ENCODE data around the gene TMEM245.

Gene TMEM245

DNA sequence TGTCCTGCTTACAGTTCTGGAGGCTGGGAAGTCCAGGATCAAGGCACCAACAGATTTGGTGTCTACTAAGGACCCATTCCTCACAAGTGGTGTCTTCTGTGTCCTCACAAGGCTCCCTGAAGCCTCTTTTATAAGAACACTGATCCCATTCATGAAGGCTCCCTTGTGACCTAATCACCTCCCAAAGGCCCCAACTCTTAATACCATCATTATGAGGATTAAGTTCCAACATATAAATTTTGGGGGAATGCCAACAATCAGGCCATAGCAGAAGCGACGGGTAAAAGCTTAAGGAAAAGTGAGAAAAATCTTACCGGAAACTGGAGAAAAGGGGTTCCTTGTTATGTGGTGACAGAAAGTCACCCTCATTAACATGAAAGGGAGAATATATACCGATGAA lies 117.6 kb downstream of the TMEM245 start:
- H3K4me3 ChIP-seq (ENCODE audit: low read depth, low read length): no peak overlapping the region

DNA sequence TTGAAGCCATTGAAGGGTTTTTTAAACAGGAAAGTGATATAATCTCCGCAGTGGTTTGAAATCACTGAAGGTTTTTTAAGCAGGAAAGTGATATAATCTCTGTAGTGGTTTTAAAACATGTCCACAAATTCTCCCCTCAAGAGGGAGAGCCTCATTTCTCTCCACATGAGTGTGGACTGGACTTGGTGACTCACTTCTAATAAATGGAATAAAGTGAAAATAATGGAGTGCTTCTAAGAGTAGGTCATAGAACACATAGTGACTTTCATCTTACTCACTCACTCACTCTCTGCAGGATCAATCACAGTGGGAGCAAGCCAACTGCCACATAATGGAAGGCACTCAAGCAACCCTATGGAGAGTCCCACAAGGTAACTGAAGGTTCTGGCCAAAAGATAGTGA lies 118.5 kb downstream of the TMEM245 start:
- no peak overlapping the region for H3K4me3 ChIP-seq (ENCODE audit: low read depth, low read length)
- TF ChIP-seq, protein P1, sequence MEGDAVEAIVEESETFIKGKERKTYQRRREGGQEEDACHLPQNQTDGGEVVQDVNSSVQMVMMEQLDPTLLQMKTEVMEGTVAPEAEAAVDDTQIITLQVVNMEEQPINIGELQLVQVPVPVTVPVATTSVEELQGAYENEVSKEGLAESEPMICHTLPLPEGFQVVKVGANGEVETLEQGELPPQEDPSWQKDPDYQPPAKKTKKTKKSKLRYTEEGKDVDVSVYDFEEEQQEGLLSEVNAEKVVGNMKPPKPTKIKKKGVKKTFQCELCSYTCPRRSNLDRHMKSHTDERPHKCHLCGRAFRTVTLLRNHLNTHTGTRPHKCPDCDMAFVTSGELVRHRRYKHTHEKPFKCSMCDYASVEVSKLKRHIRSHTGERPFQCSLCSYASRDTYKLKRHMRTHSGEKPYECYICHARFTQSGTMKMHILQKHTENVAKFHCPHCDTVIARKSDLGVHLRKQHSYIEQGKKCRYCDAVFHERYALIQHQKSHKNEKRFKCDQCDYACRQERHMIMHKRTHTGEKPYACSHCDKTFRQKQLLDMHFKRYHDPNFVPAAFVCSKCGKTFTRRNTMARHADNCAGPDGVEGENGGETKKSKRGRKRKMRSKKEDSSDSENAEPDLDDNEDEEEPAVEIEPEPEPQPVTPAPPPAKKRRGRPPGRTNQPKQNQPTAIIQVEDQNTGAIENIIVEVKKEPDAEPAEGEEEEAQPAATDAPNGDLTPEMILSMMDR (IDR thresholded peaks at IDR 0.05; ENCODE audit: borderline replicate concordance, insufficient read depth, low read depth, low read length): no peak

More for the DNA sequence above, 117.6 kb downstream of the TMEM245 start:
- TF ChIP-seq, protein P1 (IDR thresholded peaks at IDR 0.05; ENCODE audit: borderline replicate concordance, insufficient read depth, low read depth, low read length): no peak

DNA sequence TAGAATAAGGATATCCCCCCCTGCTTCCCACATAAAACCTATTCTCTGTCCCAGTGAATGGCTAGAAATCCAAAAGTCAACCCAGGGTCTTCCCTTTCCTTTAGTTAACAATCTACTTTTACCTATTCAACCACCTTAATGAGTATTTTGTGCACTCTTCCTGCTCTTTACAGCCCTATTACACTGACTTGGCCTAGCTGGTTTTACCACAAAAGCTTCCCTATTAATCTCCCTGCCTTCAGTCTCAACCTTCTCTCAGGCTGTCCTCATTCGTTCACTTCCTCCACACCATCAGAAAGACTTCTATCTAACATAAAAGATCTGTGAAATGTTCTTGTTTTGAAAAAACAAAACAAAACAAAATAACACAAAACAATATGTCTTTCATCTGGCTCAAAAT lies 122.6 kb downstream of the TMEM245 start:
- H3K4me3 ChIP-seq (ENCODE audit: low read depth, low read length): no peak overlapping the region
- TF ChIP-seq, protein P1 (IDR thresholded peaks at IDR 0.05; ENCODE audit: borderline replicate concordance, insufficient read depth, low read depth, low read length): no peak

DNA sequence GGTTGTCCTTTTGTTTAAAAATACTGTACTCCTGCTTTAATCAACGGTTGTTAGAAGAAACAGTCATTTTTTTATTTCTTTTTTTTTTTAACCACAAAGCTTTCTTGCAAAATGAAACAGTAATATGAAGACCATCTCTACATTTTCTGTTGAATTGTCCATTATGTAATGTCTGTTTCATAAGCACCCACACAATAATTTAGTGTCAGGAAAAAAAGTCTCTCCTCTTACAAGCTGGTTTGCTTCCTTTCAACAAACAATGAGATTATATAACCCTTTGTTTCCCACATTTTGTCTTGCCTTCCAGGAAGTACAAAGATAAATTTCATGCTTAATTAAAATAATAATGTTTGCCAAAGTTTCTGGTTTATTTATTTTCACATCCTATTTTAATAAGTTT lies 123.1 kb downstream of the TMEM245 start:
- H3K4me3 ChIP-seq (ENCODE audit: low read depth, low read length): no peak overlapping the region
- TF ChIP-seq, protein P1 (IDR thresholded peaks at IDR 0.05; ENCODE audit: borderline replicate concordance, insufficient read depth, low read depth, low read length): no peak

DNA sequence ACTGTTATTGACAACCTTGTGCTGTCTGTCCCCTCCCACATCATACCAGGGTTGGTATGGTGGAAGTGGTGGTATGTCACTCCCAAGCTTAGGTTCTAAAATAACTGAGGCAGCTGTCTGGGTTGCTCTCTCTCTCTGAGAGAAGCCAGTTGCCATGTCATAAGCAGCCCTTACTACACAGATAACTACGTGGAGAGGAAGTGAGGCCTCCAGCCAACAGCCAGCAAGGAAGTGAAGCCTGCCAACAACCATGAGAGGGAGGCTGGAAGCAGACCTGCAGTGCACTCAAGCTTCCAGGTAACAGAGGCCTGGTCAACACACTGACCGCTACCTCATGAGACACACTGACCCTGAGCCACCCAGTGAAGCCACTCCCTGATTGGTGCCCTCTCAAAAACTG lies 125.1 kb downstream of the TMEM245 start:
- no peak overlapping the region for H3K4me3 ChIP-seq (ENCODE audit: low read depth, low read length)

DNA sequence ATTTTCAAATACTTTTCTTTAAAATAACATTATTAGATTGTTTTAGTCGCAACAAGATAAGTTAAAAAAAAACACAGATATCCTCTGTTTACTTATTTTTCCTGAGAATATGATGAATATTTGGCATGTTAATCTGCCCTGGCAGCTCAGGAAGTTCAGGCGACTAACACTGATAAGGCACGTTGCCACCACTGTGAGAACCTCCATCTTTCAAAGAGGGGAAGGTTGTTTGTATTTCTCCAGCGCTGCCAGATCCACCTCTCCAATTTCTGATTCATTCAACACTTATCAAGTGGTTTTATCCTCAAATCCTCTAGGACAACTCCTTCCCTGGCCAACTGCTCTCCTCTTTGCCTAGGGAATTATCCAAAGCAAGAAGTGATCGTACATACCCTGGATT lies 128.3 kb downstream of the TMEM245 start:
- no peak overlapping the region for H3K4me3 ChIP-seq (ENCODE audit: low read depth, low read length)
- TF ChIP-seq, protein P1 (IDR thresholded peaks at IDR 0.05; ENCODE audit: borderline replicate concordance, insufficient read depth, low read depth, low read length): no peak

More for the DNA sequence above, 125.1 kb downstream of the TMEM245 start:
- TF ChIP-seq, protein P1 (IDR thresholded peaks at IDR 0.05; ENCODE audit: borderline replicate concordance, insufficient read depth, low read depth, low read length): no peak

DNA sequence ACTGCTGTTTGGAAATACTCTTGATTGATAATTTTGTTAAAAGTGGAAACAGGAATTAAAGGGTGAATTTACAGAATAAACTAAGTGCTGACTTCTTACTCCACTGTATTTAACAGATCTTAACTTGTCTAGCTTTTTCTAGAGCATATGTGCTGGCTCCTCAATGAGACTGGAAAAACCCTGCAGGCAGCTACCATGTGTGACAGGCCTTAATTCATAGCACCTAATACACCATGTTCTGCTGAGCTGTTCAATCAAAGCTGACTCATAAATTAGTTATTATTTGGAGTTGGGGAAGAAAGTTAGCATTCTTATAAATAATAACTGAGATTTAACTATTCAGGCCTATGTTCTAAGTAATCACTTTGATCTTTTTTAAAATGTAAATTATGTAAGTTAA lies 135.9 kb downstream of the TMEM245 start:
- TF ChIP-seq, protein P1 (IDR thresholded peaks at IDR 0.05; ENCODE audit: borderline replicate concordance, insufficient read depth, low read depth, low read length): no peak
- no peak overlapping the region for H3K4me3 ChIP-seq (ENCODE audit: low read depth, low read length)
